Breast epithelium (tissue), 4 donors: ENCODE measurements around the gene ADCYAP1. TPM values are rescaled to one million over a fixed set of nuclear protein-coding genes. Genes with fewer than 3 reads are reported as not detected.

Source experiments
- DNase-seq, 2 donors: peaks; one replicate each; pipeline ENCODE4 v3.0.0-alpha.2; 2019; ENCODE audit warnings: low spot score in 2 of 2
- H3K27ac ChIP-seq, 2 donors: fragments of 200-600 bp; sonication (generic) in 1 of 2; one replicate each; pipeline ENCODE4 v1.5.1; 2016 to 2019; ENCODE audit warnings: mild to moderate bottlenecking in 1 of 2
- H3K27me3 ChIP-seq, 2 donors: fragments of 200-600 bp; sonication (generic) in 1 of 2; one replicate each; pipeline versions ENCODE4 v1.5.1 to v1.6.0; 2017 to 2019; ENCODE audit warnings: control low read depth in 1 of 2, mild to moderate bottlenecking in 1 of 2
- H3K36me3 ChIP-seq: fragments of 200-600 bp; one replicate; pipeline ENCODE4 v1.5.1; 2019
- H3K4me1 ChIP-seq, 2 donors: fragments of 200-600 bp; sonication (generic); one replicate each; pipeline ENCODE4 v1.5.1; 2016 to 2019; ENCODE audit warnings: control low read depth in 1 of 2
- H3K4me3 ChIP-seq, 3 donors: fragments of 200-600 bp; sonication (generic); 1 replicate in 2 of 3; 2 replicates in 1 of 3; pipeline ENCODE4 v1.5.1; 2016 to 2019; ENCODE audit warnings: mild to moderate bottlenecking in 3 of 3, moderate library complexity in 2 of 3
- H3K9me3 ChIP-seq, 2 donors: fragments of 200-600 bp; sonication (generic) in 1 of 2; one replicate each; pipeline ENCODE4 v1.5.1; 2016 to 2019; ENCODE audit warnings: control low read depth in 1 of 2
- CTCF ChIP-seq, 3 donors: fragments of 450-650 bp; IDR thresholded peaks; one replicate each; pipeline ENCODE4 v1.5.1; 2016 to 2017; ENCODE audit warnings: antibody characterized with exemption in 3 of 3, mild to moderate bottlenecking in 3 of 3, moderate library complexity in 3 of 3
- POLR2A ChIP-seq: fragments of 450-650 bp; IDR thresholded peaks from one replicate; pipeline ENCODE4 v1.6.1; 2016; ENCODE audit warnings: antibody characterized with exemption, mild to moderate bottlenecking, moderate library complexity
- POLR2AphosphoS5 ChIP-seq, 3 donors: sonication (generic); formaldehyde crosslinking; IDR thresholded peaks; one replicate each; pipeline ENCODE4 v1.6.1; 2017; ENCODE audit warnings: antibody characterized with exemption in 3 of 3
- intact Hi-C: fragments of 100-400 bp; cut with DNase I; formaldehyde crosslinking; loops from one replicate; pipeline ENCODE4 v1.15.1; 2023; ENCODE audit warnings: low total_unique reads
- total RNA-seq, 3 donors: library from RNA; depleted of rRNA; stranded (reverse); fragments of >200 nt; gene quantifications; one replicate each; pipeline ENCODE4 v1.1.0, GENCODE V29; 2016

Gene ADCYAP1
- total RNA-seq, 3 donors from 2014 or later: 0.33 to 1.2 TPM; not detected in 1

GRCh38 chr18:923144-923866, 18.6 kb downstream of the ADCYAP1 start:
- Histone ChIP-seq H3K27ac (no peak overlapping the region), H3K36me3 (no peaks in the 10 kb centered on the region), H3K4me3 (no peak overlapping the region), H3K4me1 (no peaks in the 10 kb centered on the region), H3K9me3 (no peaks in the 10 kb centered on the region), H3K27me3 (no peaks in the 10 kb centered on the region)
- TF ChIP-seq POLR2AphosphoS5 (IDR thresholded peaks at IDR 0.05) (no peak), CTCF (IDR thresholded peaks at IDR 0.05) (no peak), POLR2A (no peak)
- DNase-seq: no peak
- intact Hi-C loops: no loop called here

- H3K27me3 ChIP-seq: no peaks in the 10 kb centered on the region
- H3K27ac ChIP-seq: no peak overlapping the region
- TF ChIP-seq POLR2A: no peak
- TF ChIP-seq CTCF (IDR thresholded peaks at IDR 0.05): no peak
- TF ChIP-seq POLR2AphosphoS5 (IDR thresholded peaks at IDR 0.05): no peak
- no peaks in the 10 kb centered on the region for H3K4me1 ChIP-seq
- H3K36me3 ChIP-seq: no peaks in the 10 kb centered on the region
- intact Hi-C loops: no loop called here
- no peaks in the 10 kb centered on the region for H3K9me3 ChIP-seq
- DNase-seq: no peak
- no peak overlapping the region for H3K4me3 ChIP-seq
Measured at GRCh38 chr18:924987-925386, 20.3 kb downstream of the ADCYAP1 start.

- Histone ChIP-seq H3K4me1 (no peaks in the 10 kb centered on the region), H3K27me3 (peaks cover 0 to 4% of the 10 kb centered on the region in 2 donors), H3K4me3 (no peak overlapping the region), H3K9me3 (no peaks in the 10 kb centered on the region), H3K27ac (no peak overlapping the region), H3K36me3 (no peaks in the 10 kb centered on the region)
- no peak for TF ChIP-seq CTCF (IDR thresholded peaks at IDR 0.05)
- no peak for TF ChIP-seq POLR2AphosphoS5 (IDR thresholded peaks at IDR 0.05)
- no peak for TF ChIP-seq POLR2A
- intact Hi-C loops: no loop called here
- DNase-seq: no peak
Measured at GRCh38 chr18:926946-927345, 22.3 kb downstream of the ADCYAP1 start.

- TF ChIP-seq CTCF (IDR thresholded peaks at IDR 0.05): no peak
- no peak for TF ChIP-seq POLR2A
- no peak for TF ChIP-seq POLR2AphosphoS5 (IDR thresholded peaks at IDR 0.05)
- Histone ChIP-seq H3K9me3 (no peaks in the 10 kb centered on the region), H3K4me1 (no peaks in the 10 kb centered on the region), H3K27ac (no peak overlapping the region), H3K4me3 (no peak overlapping the region), H3K36me3 (no peaks in the 10 kb centered on the region), H3K27me3 (peaks cover 0 to 4% of the 10 kb centered on the region in 2 donors)
- intact Hi-C loops: no loop called here
- no peak for DNase-seq
Measured at GRCh38 chr18:933082-933481, 28.4 kb downstream of the ADCYAP1 start.

- no peak for DNase-seq
- intact Hi-C loops: no loop called here
- no peak overlapping the region for H3K27ac ChIP-seq
- no peak overlapping the region for H3K4me3 ChIP-seq
- no peaks in the 10 kb centered on the region for H3K9me3 ChIP-seq
- TF ChIP-seq POLR2A: no peak
- TF ChIP-seq POLR2AphosphoS5 (IDR thresholded peaks at IDR 0.05): no peak
- no peak for TF ChIP-seq CTCF (IDR thresholded peaks at IDR 0.05)
- H3K27me3 ChIP-seq: peaks cover 0 to 4% of the 10 kb centered on the region in 2 donors
- no peaks in the 10 kb centered on the region for H3K4me1 ChIP-seq
- H3K36me3 ChIP-seq: no peaks in the 10 kb centered on the region
Measured at GRCh38 chr18:934518-935133, 30.0 kb downstream of the ADCYAP1 start.
